ENCODE results near the gene CSF2. TPM values are rescaled to one million over a fixed set of nuclear protein-coding genes. Genes with fewer than 3 reads are reported as not detected.

CSF2 gene
- total and polyA plus RNA-seq, 2 of the 13 experiments (the other 11 are each of a cell fraction or from before 2014, with no cell fraction given) = not detected

DNA sequence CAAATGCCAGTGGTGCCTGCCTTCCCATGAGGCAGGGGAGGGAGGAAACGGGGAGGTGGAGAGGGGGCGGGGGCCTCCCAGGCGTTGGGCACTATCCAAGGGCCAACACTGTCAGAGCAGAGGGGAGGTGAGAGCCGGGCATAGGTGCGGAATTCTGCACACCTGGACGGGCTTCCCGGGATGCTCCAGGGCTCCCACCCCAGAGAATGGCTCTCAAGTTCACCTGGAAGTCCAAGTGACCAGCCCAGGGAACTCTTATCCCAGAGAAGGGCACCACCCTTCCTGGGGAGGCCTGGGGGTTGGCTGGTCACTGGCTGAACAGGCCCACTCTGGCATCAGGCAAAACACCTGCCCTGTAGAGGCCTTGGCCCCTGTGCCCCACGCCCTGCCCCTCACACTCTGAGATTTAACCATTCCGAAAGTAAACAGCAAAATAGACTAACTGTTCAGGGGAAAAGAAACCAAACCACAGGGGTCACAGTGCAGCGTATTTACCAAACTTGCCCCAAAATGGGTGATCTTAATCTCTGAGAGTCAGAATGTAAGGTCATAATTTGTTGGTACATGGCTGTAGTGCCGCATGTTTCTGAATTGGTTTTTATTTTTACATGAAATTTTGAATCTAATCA lies 2.7 kb downstream of the CSF2 start (continued):
- TF ChIP-seq, protein P1, sequence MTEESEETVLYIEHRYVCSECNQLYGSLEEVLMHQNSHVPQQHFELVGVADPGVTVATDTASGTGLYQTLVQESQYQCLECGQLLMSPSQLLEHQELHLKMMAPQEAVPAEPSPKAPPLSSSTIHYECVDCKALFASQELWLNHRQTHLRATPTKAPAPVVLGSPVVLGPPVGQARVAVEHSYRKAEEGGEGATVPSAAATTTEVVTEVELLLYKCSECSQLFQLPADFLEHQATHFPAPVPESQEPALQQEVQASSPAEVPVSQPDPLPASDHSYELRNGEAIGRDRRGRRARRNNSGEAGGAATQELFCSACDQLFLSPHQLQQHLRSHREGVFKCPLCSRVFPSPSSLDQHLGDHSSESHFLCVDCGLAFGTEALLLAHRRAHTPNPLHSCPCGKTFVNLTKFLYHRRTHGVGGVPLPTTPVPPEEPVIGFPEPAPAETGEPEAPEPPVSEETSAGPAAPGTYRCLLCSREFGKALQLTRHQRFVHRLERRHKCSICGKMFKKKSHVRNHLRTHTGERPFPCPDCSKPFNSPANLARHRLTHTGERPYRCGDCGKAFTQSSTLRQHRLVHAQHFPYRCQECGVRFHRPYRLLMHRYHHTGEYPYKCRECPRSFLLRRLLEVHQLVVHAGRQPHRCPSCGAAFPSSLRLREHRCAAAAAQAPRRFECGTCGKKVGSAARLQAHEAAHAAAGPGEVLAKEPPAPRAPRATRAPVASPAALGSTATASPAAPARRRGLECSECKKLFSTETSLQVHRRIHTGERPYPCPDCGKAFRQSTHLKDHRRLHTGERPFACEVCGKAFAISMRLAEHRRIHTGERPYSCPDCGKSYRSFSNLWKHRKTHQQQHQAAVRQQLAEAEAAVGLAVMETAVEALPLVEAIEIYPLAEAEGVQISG (CRISPR knock-in tag; IDR thresholded peaks at IDR 0.05) = no peak
- TF ChIP-seq, protein P2, sequence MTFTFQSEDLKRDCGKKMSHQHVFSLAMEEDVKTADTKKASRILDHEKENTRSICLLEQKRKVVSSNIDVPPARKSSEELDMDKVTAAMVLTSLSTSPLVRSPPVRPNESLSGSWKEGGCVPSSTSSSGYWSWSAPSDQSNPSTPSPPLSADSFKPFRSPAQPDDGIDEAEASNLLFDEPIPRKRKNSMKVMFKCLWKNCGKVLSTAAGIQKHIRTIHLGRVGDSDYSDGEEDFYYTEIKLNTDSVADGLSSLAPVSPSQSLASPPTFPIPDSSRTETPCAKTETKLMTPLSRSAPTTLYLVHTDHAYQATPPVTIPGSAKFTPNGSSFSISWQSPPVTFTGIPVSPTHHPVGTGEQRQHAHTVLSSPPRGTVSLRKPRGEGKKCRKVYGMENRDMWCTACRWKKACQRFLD (CRISPR knock-in tag; IDR thresholded peaks at IDR 0.05; ENCODE audit: borderline replicate concordance) = no peak
- TF ChIP-seq ZBTB3 (CRISPR knock-in tag; IDR thresholded peaks at IDR 0.05; ENCODE audit: borderline replicate concordance, low read depth) = no peak

DNA sequence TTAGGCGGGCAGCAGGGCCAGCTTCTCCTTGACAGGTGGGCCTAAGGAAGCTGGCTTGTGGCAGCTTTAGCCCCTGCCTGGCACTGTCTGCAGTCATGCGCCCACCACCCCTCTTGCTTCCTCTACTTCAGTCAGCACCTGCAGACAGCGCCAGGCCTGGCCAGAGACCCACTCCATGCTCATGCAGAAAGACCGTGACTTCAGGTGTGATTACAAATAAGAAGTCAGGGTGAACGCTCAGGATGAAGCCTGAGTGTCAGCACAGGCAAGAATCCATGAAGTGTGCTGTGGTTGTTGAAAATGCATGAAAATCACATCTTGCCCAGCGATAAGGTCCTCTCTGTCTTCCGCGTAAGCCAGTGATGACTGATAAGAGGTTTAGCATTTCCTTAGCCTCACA lies 3.4 kb downstream of the CSF2 start:
- no peak for DNase-seq (ENCODE audit: low spot score)
- H3K4me1 ChIP-seq (ENCODE audit: insufficient read depth, low read length) = peaks cover 40% of the 10 kb centered on the region
- H3K4me3 ChIP-seq (replicated peaks in 1 of 3; ENCODE audit: insufficient read depth in 1 of 3, low read depth in 2 of 3, low read length in 3 of 3) = no peak overlapping the region
- no peaks in the 10 kb centered on the region for H3K36me3 ChIP-seq (replicated peaks in 1 of 2; ENCODE audit: control insufficient read depth in 1 of 2, insufficient read depth in 2 of 2, low read length in 2 of 2)
- peaks cover 0 to 15% of the 10 kb centered on the region in 2 experiments; a peak in 3 of 5 replicates for H3K27me3 ChIP-seq (ENCODE audit: control insufficient read depth in 1 of 2, insufficient read depth in 2 of 2, low read length in 2 of 2)
- H3K27ac ChIP-seq (ENCODE audit: extremely low read length, insufficient read depth, low read length) = no peak overlapping the region
- H2AFZ ChIP-seq (ENCODE audit: low read length) = no peak overlapping the region
- no peaks in the 10 kb centered on the region for H3K79me2 ChIP-seq (ENCODE audit: insufficient read depth, low read length)
- H4K20me1 ChIP-seq (ENCODE audit: insufficient read depth, low read length) = no peaks in the 10 kb centered on the region
- in situ Hi-C loops (cut with HindIII; ENCODE audit: extremely low pct_ligation_motif_present, low pct_unique_long_range_greater_than_20kb) = no loop called here
- no peak overlapping the region for H3K9ac ChIP-seq (ENCODE audit: insufficient read depth, low read depth, low read length)
- H3K4me2 ChIP-seq (ENCODE audit: low read depth, low read length) = no peak overlapping the region
- 77% methylated on average over 8 of the region's 8 CpGs for WGBS (ENCODE audit: low lambda C conversion rate)
- intact Hi-C loops (cut with micrococcal nuclease; ENCODE audit: unreplicated experiment) = no loop called here
- no TSS peak for BruUV-seq (replicated peaks)
- ATAC-seq = no peak
- no peak for FAIRE-seq
- CTCF ChIA-PET (ENCODE audit: low intra/inter-chr PET ratio, low total read pairs) = no interaction called here
- POLR2A ChIA-PET = no interaction called here
- H3K9me3 ChIP-seq (ENCODE audit: low read length) = no peaks in the 10 kb centered on the region
- TF ChIP-seq ZNF792 (CRISPR knock-in tag; IDR thresholded peaks at IDR 0.05) (no peak), ZNF607 (CRISPR knock-in tag; IDR thresholded peaks at IDR 0.05; ENCODE audit: borderline replicate concordance) (no peak), MTF1 (CRISPR knock-in tag; IDR thresholded peaks at IDR 0.05) (no peak), ZNF660 (CRISPR knock-in tag; IDR thresholded peaks at IDR 0.05; ENCODE audit: borderline replicate concordance, low read depth) (no peak), ZNF382 (CRISPR knock-in tag; IDR thresholded peaks at IDR 0.05; ENCODE audit: borderline replicate concordance) (no peak), MAFG (CRISPR knock-in tag; IDR thresholded peaks at IDR 0.05) (no peak), SOX13 (IDR thresholded peaks at IDR 0.05) (no peak), SOX13 (CRISPR knock-in tag; conservative IDR thresholded peaks at IDR 0.05 in 1 of 2, IDR thresholded peaks at IDR 0.05 in 1 of 2) (no peak), KAT7 (CRISPR knock-in tag; IDR thresholded peaks at IDR 0.05; ENCODE audit: borderline replicate concordance) (no peak)
- TF ChIP-seq, protein P3, sequence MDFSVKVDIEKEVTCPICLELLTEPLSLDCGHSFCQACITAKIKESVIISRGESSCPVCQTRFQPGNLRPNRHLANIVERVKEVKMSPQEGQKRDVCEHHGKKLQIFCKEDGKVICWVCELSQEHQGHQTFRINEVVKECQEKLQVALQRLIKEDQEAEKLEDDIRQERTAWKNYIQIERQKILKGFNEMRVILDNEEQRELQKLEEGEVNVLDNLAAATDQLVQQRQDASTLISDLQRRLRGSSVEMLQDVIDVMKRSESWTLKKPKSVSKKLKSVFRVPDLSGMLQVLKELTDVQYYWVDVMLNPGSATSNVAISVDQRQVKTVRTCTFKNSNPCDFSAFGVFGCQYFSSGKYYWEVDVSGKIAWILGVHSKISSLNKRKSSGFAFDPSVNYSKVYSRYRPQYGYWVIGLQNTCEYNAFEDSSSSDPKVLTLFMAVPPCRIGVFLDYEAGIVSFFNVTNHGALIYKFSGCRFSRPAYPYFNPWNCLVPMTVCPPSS (IDR thresholded peaks at IDR 0.05) = no peak
- TF ChIP-seq, protein P4, sequence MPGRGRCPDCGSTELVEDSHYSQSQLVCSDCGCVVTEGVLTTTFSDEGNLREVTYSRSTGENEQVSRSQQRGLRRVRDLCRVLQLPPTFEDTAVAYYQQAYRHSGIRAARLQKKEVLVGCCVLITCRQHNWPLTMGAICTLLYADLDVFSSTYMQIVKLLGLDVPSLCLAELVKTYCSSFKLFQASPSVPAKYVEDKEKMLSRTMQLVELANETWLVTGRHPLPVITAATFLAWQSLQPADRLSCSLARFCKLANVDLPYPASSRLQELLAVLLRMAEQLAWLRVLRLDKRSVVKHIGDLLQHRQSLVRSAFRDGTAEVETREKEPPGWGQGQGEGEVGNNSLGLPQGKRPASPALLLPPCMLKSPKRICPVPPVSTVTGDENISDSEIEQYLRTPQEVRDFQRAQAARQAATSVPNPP (CRISPR knock-in tag; IDR thresholded peaks at IDR 0.05) = no peak
- TF ChIP-seq, protein P5, sequence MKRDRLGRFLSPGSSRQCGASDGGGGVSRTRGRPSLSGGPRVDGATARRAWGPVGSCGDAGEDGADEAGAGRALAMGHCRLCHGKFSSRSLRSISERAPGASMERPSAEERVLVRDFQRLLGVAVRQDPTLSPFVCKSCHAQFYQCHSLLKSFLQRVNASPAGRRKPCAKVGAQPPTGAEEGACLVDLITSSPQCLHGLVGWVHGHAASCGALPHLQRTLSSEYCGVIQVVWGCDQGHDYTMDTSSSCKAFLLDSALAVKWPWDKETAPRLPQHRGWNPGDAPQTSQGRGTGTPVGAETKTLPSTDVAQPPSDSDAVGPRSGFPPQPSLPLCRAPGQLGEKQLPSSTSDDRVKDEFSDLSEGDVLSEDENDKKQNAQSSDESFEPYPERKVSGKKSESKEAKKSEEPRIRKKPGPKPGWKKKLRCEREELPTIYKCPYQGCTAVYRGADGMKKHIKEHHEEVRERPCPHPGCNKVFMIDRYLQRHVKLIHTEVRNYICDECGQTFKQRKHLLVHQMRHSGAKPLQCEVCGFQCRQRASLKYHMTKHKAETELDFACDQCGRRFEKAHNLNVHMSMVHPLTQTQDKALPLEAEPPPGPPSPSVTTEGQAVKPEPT (CRISPR knock-in tag; IDR thresholded peaks at IDR 0.05; ENCODE audit: low read depth) = no peak
